TTC549 (cell line): ENCODE measurements around the gene ZNF468.
A peak's percentile ranks its signal among the peaks of the same experiment; 100 is the strongest.
"Not testable (repeated sequence)": the region's sequence is repeated elsewhere in the genome, so short reads cannot be mapped to it uniquely, and the experiment has no call there.

Experiments
- FAIRE-seq: peaks from 2 replicates; lab custom pipeline; 2012; peaks lifted over from hg19 to GRCh38; lab: Jason Lieb, UNC

Gene ZNF468

GRCh38 chr19:52857378-52858191 lies at the start of gene ZNF468:
TSS of gene ZNF468 (minus strand) at chr19:52857619. CDS start at chr19:52854272, 3,347 bp downstream.
- FAIRE-seq, result peak; percentile 36

GRCh38 chr19:52904052-52904780 lies 46.8 kb upstream of the ZNF468 start:
- FAIRE-seq, result not testable (repeated sequence)

GRCh38 chr19:52901842-52902241 lies 44.4 kb upstream of the ZNF468 start:
- FAIRE-seq, result no peak

- not testable (repeated sequence) for FAIRE-seq
These were observed 41.2 kb upstream of the ZNF468 start for GRCh38 chr19:52898596-52898995.

GRCh38 chr19:52898101-52898500 lies 40.7 kb upstream of the ZNF468 start:
- FAIRE-seq, result no peak

GRCh38 chr19:52897138-52897935 lies 39.9 kb upstream of the ZNF468 start, which contains the start of gene ZNF320:
TSS of gene ZNF320 (minus strand) at chr19:52897635. CDS start at chr19:52890255, 7,380 bp downstream.
- FAIRE-seq, result no peak

GRCh38 chr19:52896431-52897137 lies 39.2 kb upstream of the ZNF468 start:
- no peak for FAIRE-seq

- FAIRE-seq, result no peak
These were observed 33.9 kb upstream of the ZNF468 start for GRCh38 chr19:52891336-52891735.

- FAIRE-seq, result no peak
These were observed 32.5 kb upstream of the ZNF468 start for GRCh38 chr19:52889931-52890330.

- no peak for FAIRE-seq
These were observed 31.7 kb upstream of the ZNF468 start for GRCh38 chr19:52889076-52889475.

- no peak for FAIRE-seq
These were observed 23.5 kb upstream of the ZNF468 start for GRCh38 chr19:52880895-52881389.

GRCh38 chr19:52872996-52873395 lies 15.6 kb upstream of the ZNF468 start:
- FAIRE-seq, result not testable (repeated sequence)

- FAIRE-seq, result no peak
These were observed 14.0 kb upstream of the ZNF468 start for GRCh38 chr19:52871466-52871865.

- FAIRE-seq, result not testable (repeated sequence)
These were observed 10.6 kb upstream of the ZNF468 start for GRCh38 chr19:52868031-52868430.

- FAIRE-seq, result not testable (repeated sequence)
These were observed 660 bp downstream of the ZNF468 start for GRCh38 chr19:52856540-52857377.

- FAIRE-seq, result not testable (repeated sequence)
These were observed 10.1 kb downstream of the ZNF468 start for GRCh38 chr19:52847352-52847751.

- not testable (repeated sequence) for FAIRE-seq
These were observed 16.5 kb downstream of the ZNF468 start for GRCh38 chr19:52840825-52841465.

- not testable (repeated sequence) for FAIRE-seq
These were observed 23.1 kb downstream of the ZNF468 start for GRCh38 chr19:52834289-52834688.

GRCh38 chr19:52833541-52833940 lies 23.9 kb downstream of the ZNF468 start:
- FAIRE-seq, result not testable (repeated sequence)

- FAIRE-seq, result not testable (repeated sequence)
These were observed 27.6 kb downstream of the ZNF468 start for GRCh38 chr19:52829866-52830265.
